SK-N-MC (cell line): ENCODE data around the gene NTN3.

Source experiments
- EZH2 ChIP-seq: fragments of 200-600 bp; sonication (generic); IDR thresholded peaks from one replicate; pipeline ENCODE4 v1.6.1; 2017; ENCODE audit warnings: antibody characterized with exemption
- POLR2AphosphoS5 ChIP-seq: IDR thresholded peaks from 2 replicates; pipeline ENCODE4 v1.6.1; 2012; ENCODE audit warnings: mild to moderate bottlenecking, low read depth, low read length, borderline replicate concordance

DNA sequence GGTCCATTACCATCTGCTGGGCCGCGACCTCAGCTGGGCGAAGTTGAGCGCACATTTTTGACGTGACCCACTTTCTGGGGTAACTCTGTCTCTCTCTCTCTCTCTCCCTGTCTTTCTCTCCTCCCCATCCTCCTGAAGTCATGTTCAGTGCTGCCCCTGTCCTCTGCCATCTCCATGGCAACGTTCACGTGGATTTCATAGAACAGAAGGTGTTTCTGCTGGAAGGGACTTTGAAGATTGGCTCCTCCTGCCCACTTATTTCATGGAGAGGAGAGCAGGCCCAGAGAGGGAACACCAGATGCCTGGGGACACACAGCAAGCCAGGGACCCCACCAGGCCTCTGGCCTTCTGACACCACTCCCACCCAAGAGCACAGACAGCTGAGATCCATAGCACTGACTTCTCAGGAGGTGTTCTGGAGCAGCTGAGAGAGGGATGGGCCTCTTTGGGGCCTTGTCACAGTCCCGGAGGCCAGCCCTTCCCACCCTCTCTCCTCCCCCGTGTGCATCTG, 46.0 kb upstream of the NTN3 start:
- TF ChIP-seq POLR2AphosphoS5 = no peak
- TF ChIP-seq EZH2 = no peak
